ENCODE data around the gene IL22RA2.

The IL22RA2 gene

DNA sequence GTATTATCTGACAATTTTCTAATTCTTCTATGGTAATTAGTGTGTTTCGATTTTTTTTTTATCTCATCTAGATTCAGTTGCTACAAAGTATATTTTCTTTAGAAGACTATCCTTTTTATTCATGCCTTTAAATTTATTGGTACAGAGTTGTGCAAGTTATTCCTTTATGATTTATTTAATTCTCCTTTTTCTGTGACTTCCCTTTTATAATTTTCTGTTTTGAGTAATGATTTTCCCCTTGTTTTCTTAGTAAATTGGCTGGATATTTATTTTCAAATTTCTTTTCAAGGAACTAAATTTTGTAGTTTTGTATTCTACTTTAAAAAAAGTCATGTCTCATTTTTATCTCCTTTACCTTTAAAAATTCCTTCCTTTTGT lies 2.4 kb upstream of the IL22RA2 start:
- Histone ChIP-seq H3K27me3 (ENCODE audit: insufficient read depth, poor library complexity, severe bottlenecking) (no peaks in the 10 kb centered on the region), H3K9me3 (ENCODE audit: severe bottlenecking) (no peaks in the 10 kb centered on the region), H3K4me3 (ENCODE audit: severe bottlenecking) (no peak overlapping the region), H3K4me1 (ENCODE audit: insufficient read depth, poor library complexity, severe bottlenecking) (no peaks in the 10 kb centered on the region), H3K27ac (ENCODE audit: poor library complexity, severe bottlenecking) (no peak overlapping the region), H3K36me3 (ENCODE audit: low read depth) (no peaks in the 10 kb centered on the region)
- TF ChIP-seq, protein P1, sequence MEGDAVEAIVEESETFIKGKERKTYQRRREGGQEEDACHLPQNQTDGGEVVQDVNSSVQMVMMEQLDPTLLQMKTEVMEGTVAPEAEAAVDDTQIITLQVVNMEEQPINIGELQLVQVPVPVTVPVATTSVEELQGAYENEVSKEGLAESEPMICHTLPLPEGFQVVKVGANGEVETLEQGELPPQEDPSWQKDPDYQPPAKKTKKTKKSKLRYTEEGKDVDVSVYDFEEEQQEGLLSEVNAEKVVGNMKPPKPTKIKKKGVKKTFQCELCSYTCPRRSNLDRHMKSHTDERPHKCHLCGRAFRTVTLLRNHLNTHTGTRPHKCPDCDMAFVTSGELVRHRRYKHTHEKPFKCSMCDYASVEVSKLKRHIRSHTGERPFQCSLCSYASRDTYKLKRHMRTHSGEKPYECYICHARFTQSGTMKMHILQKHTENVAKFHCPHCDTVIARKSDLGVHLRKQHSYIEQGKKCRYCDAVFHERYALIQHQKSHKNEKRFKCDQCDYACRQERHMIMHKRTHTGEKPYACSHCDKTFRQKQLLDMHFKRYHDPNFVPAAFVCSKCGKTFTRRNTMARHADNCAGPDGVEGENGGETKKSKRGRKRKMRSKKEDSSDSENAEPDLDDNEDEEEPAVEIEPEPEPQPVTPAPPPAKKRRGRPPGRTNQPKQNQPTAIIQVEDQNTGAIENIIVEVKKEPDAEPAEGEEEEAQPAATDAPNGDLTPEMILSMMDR (IDR thresholded peaks at IDR 0.05; ENCODE audit: poor library complexity, severe bottlenecking), result no peak
- ATAC-seq (ENCODE audit: low read depth) (no peak), DNase-seq (ENCODE audit: low spot score) (no peak)

DNA sequence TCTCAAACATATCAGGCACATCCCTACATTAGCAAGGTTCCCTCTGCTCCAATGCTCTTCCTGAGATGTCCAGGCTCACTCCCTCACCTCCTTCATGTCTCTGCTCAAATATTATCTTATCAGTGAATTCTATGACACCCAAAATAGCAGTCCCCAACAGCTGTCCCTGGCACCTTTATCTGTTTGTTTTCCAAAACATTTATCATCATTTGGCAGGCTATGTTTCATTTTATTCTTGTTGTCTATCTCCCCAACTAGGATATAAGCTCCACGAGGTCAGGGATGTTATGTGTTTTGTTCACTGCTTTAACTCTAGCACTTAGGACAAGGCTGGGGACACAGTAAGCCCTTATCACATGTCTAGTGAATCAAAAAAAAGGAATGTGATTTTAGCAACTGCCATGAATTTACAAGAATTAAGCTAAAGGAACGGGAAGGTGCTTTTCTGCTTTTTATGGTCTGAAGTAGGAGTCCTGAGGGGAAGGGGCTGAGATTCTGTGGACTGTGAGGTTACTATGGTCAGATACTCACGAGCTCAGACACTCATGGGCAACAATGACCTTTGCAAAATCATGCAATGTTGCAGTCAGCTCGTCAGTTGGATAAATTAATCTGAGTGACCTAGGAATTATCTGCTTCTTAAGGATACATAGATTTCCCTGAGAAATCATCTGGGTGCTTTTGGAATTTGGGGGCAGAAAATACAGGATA lies 1.9 kb upstream of the IL22RA2 start:
- no peaks in the 10 kb centered on the region for H3K9me3 ChIP-seq (ENCODE audit: severe bottlenecking)
- no peak overlapping the region for H3K27ac ChIP-seq (ENCODE audit: poor library complexity, severe bottlenecking)
- no peaks in the 10 kb centered on the region for H3K27me3 ChIP-seq (ENCODE audit: insufficient read depth, poor library complexity, severe bottlenecking)
- ATAC-seq (ENCODE audit: low read depth) (no peak), DNase-seq (ENCODE audit: low spot score) (no peak)
- H3K4me1 ChIP-seq (ENCODE audit: insufficient read depth, poor library complexity, severe bottlenecking), result no peaks in the 10 kb centered on the region
- H3K4me3 ChIP-seq (ENCODE audit: severe bottlenecking), result no peak overlapping the region
- TF ChIP-seq, protein P1 (IDR thresholded peaks at IDR 0.05; ENCODE audit: poor library complexity, severe bottlenecking), result no peak
- H3K36me3 ChIP-seq (ENCODE audit: low read depth), result no peaks in the 10 kb centered on the region

DNA sequence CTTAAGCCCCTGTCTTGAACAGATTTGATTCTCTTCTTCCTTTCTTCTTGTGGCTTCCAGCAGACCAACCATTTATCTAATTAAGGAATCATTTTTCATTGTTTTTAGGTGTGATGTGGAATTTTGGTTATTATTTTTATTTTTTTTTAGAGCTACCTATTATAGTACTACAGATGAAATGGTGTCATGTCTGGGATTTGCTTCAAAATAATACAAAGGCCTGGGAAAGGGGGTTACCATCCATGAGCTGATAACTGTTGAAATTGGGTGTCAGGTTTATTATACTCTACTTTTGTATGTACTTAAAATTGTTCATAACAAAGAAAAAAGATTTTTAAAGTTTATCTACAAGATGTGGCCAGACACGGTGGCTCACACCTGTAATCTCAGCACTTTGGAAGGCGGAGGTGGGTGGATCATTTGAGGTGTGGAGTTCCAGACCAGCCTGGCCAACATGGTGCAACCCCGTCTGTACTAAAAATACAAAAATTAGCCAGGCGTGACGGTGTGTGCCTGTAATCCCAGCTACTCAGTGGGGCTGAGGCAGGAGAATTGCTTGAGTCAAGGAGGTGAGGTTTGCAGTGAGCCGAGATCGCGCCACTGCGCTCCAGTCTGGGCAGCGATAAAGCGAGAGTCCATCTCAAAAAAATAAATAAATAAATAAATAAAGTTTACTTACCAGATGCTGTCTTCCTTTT lies 561 bp downstream of the IL22RA2 start:
- no peaks in the 10 kb centered on the region for H3K36me3 ChIP-seq (ENCODE audit: low read depth)
- H3K27ac ChIP-seq (ENCODE audit: poor library complexity, severe bottlenecking), result no peak overlapping the region
- no peak overlapping the region for H3K4me3 ChIP-seq (ENCODE audit: severe bottlenecking)
- ATAC-seq (ENCODE audit: low read depth) (no peak), DNase-seq (ENCODE audit: low spot score) (no peak)
- TF ChIP-seq, protein P1 (IDR thresholded peaks at IDR 0.05; ENCODE audit: poor library complexity, severe bottlenecking), result no peak
- H3K4me1 ChIP-seq (ENCODE audit: insufficient read depth, poor library complexity, severe bottlenecking), result no peaks in the 10 kb centered on the region
- no peaks in the 10 kb centered on the region for H3K27me3 ChIP-seq (ENCODE audit: insufficient read depth, poor library complexity, severe bottlenecking)
- no peaks in the 10 kb centered on the region for H3K9me3 ChIP-seq (ENCODE audit: severe bottlenecking)

DNA sequence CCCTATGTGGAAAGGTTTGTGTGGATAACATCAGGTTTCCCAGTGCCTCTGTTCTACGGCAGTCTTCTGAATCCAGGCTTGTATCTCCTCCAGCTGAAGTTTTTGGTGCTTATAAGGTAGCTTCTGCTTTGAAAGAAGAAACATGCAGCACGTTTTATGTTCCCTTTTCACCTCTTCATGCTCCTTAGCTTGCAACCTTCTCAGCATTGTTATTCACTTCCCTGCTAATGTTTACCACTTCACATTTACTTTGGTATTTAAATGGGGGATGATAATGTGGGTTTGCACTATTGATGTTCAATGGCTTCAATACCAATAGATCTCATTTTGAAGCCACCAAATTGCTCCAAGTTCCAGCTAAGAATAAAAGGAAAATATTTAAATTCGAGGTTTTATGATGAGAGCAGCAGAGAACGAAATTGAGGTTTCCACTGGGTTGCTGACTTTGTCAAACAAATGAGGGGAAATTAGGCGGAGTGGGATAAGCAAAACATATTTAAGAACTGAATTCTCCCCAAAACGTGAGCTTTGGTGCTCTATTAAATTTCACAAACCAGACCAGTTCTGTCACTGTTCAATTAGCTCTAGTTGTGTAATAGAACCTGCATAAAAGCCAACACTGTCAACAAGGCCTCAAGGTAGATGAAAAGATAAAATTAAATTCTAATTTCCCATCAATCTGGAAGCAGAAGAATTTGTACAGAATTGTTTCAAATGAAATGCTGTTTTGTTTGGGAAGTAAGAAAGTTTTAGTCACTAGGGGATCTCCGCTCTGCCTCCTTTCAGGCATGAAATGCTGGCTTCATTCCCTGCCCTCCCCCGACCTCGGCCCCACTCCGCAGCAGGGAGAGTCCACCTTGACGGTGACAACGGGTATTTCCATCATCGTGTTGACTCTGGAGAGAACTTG lies 1.4 kb downstream of the IL22RA2 start:
- H3K36me3 ChIP-seq (ENCODE audit: low read depth), result no peaks in the 10 kb centered on the region
- no peak for ATAC-seq (ENCODE audit: low read depth)
- no peak overlapping the region for H3K4me3 ChIP-seq (ENCODE audit: severe bottlenecking)
- TF ChIP-seq, protein P1 (IDR thresholded peaks at IDR 0.05; ENCODE audit: poor library complexity, severe bottlenecking), result no peak
- no peaks in the 10 kb centered on the region for H3K4me1 ChIP-seq (ENCODE audit: insufficient read depth, poor library complexity, severe bottlenecking)
- no peaks in the 10 kb centered on the region for H3K27me3 ChIP-seq (ENCODE audit: insufficient read depth, poor library complexity, severe bottlenecking)
- no peaks in the 10 kb centered on the region for H3K9me3 ChIP-seq (ENCODE audit: severe bottlenecking)
- no peak for DNase-seq (ENCODE audit: low spot score)
- no peak overlapping the region for H3K27ac ChIP-seq (ENCODE audit: poor library complexity, severe bottlenecking)

Measured in RWPE2 (cell line).